Aortic smooth muscle cell (primary cell): ENCODE measurements around the gene HEY2. TPM values are rescaled to one million over a fixed set of nuclear protein-coding genes. Genes with fewer than 3 reads are reported as not detected.

Experiments used
- total RNA-seq: library from RNA; depleted of rRNA; stranded (reverse); fragments of >200 nt; gene quantifications from 2 replicates; pipeline ENCODE4 v1.2.3, GENCODE V29; 2014

The HEY2 gene
- total RNA-seq, result 1.1 and 1.7 TPM in 2 replicates

DNA sequence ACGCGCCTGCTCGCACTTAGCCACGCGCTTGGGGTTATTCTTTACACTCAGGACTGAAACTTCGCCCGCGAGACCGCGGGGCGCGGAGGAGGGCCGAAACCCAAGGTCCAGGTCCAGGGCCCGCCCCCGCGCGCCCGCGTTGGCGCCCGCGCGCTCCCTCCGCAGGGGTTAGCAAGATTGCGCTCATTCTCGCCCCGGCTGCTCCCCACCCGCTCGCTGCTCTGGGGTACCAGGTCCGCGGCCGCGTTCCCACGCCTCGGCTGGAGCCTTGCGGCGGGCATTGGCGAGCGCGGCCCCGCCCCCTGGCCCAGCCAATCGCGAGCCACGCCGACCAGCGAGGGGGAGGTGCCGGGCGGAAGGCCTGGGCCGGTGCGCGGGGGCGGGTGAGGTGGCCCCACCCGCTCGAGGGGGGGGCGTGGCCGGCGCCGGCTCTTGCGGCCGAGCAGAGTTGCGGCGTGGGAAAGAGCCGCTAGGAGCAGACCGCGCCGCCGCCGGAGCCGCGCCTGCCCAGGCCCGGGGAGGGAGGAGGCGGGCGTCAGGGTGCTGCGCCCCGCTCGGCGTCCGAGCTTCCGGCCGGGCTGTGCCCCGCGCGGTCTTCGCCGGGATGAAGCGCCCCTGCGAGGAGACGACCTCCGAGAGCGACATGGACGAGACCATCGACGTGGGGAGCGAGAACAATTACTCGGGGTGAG is at the start of gene HEY2:
Gene HEY2 (plus strand): TSS at position 460 of the 692 bp plus-strand sequence. CDS start 145 bp downstream, at position 605.

DNA sequence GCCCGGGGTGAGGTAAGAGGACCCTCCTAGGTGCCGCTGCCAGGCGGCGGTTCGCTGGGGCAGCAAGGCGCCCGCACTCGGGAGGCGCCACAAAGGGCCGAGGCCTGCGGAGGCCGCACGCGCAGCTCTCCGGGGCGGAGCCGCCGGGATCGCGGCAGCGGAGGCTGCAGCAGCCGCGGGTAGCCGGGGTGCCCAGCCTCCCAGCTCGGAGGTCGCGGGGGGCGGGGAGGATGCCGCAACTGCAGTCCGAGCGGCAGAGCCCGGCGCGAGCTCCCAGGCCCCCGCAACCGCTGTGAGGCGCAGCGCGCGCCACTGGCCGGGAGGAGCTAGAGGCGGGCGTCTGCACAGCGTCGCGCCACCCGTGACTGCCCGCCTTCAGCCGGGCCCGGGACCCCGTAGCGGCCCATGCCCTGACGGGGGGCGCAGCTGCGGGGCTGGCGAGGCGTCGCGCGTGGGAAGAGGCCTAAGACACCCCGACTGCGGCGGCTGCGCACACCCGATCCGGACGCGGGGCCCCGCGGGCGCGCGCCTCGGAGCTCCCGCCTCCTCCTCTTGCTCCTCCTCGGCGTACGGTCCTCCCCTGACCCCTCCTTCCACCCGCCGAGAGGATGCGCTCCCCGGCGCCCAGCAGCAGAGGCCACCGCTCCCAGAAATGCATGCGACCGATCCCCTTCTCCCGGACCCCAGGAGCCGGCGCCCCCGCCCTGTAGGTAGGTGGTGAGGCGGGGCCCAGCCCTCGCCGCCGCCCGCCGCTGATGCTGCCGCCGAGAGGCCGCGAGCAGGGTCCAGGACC is 41.1 kb downstream of the HEY2 start, which contains the start of gene NCOA7:
Gene NCOA7 (plus strand): TSS at position 603 of the 793 bp plus-strand sequence. CDS start 24,395 bp downstream, outside the sequence.

Other genes starting within 250 kb of the HEY2 start
- 114 and 118 TPM in 2 replicates for gene NCOA7, start 41.3 kb downstream of the HEY2 start, total RNA-seq
- gene HINT3, start 207.1 kb downstream of the HEY2 start, total RNA-seq, result 26.7 and 29.3 TPM in 2 replicates
- 19.4 and 21.5 TPM in 2 replicates for gene TRMT11, start 236.9 kb downstream of the HEY2 start, total RNA-seq